IMR-90 (cell line): ENCODE measurements around the gene NEXN. TPM values are rescaled to one million over a fixed set of nuclear protein-coding genes. Genes with fewer than 3 reads are reported as not detected.

Experiments used
- ATAC-seq: fragments of 200-7000 bp; cut with Tn5 transposase; 2 replicates; pipeline ENCODE4 v1.9.1; 2020; ENCODE audit warnings: low read depth, mild to moderate bottlenecking, moderate library complexity
- BruUV-seq: library from RNA; stranded (reverse); fragments of 400-500 nt; replicated peaks from 2 replicates; lab custom pipeline; 2021; lab: Mats Ljungman, UMichigan
- CTCF ChIA-PET: fragments of 300-600 bp; formaldehyde crosslinking; extraction: SDS; loops from one replicate; lab custom pipeline; 2021; ENCODE audit warnings: antibody characterized with exemption; lab: Yijun Ruan, JAX
- POLR2A ChIA-PET: fragments of 300-600 bp; sonication (Branson Sonifier 250); formaldehyde crosslinking; loops from one replicate; lab custom pipeline; 2022; ENCODE audit warnings: antibody characterized with exemption; ENCODE audit not compliant: unreplicated experiment; lab: Charles Lee
- DNase-seq: peaks from one replicate; pipeline ENCODE4 v3.0.0; 2013
- H2AFZ ChIP-seq: replicated peaks from 2 replicates; pipeline ENCODE3; 2013; ENCODE audit warnings: low read length, mild to moderate bottlenecking; ENCODE audit not compliant: poor library complexity
- H2AK5ac ChIP-seq: 2 replicates; pipeline ENCODE4 v1.6.1; 2013; ENCODE audit warnings: low read depth, low read length, inconsistent platforms
- H2AK9ac ChIP-seq: replicated peaks from 2 replicates; pipeline ENCODE3; 2013; ENCODE audit warnings: mild to moderate bottlenecking, low read depth, low read length, moderate library complexity; ENCODE audit not compliant: poor library complexity
- H2BK120ac ChIP-seq: 2 replicates; pipeline ENCODE4 v1.6.1; 2013; ENCODE audit warnings: low read depth, low read length, inconsistent platforms
- H2BK15ac ChIP-seq: 3 replicates; pipeline ENCODE4 v1.6.1; 2013; ENCODE audit warnings: low read depth, low read length, inconsistent platforms
- H2BK20ac ChIP-seq: 2 replicates; pipeline ENCODE4 v1.6.1; 2013; ENCODE audit warnings: low read depth, mild to moderate bottlenecking, inconsistent platforms, low read length, moderate library complexity
- H2BK5ac ChIP-seq: 2 replicates; pipeline ENCODE4 v1.6.1; 2013; ENCODE audit warnings: mild to moderate bottlenecking, low read depth, low read length, inconsistent platforms; ENCODE audit not compliant: poor library complexity, severe bottlenecking
- H3K14ac ChIP-seq: replicated peaks from 2 replicates; pipeline ENCODE4 v1.6.1; 2013; ENCODE audit warnings: low read depth, low read length, inconsistent platforms
- H3K18ac ChIP-seq: 2 replicates; pipeline ENCODE4 v1.6.1; 2013; ENCODE audit warnings: low read depth, low read length, control low read depth
- H3K23ac ChIP-seq: 2 replicates; pipeline ENCODE4 v1.6.1; 2013; ENCODE audit warnings: low read depth, low read length, inconsistent platforms
- H3K27ac ChIP-seq: 2 replicates; pipeline ENCODE4 v1.5.1; 2013; ENCODE audit warnings: mild to moderate bottlenecking, control low read depth, low read length; ENCODE audit not compliant: insufficient read depth
- H3K27me3 ChIP-seq: 2 replicates; pipeline ENCODE4 v1.6.1; 2013; ENCODE audit warnings: low read length; ENCODE audit not compliant: control insufficient read depth, insufficient read depth
- H3K36me3 ChIP-seq: 2 replicates; pipeline ENCODE4 v1.6.1; 2013; ENCODE audit warnings: low read length, mixed read lengths; ENCODE audit not compliant: control insufficient read depth, insufficient read depth
- H3K4ac ChIP-seq: 2 replicates; pipeline ENCODE4 v1.6.1; 2013; ENCODE audit warnings: low read depth, low read length, inconsistent platforms
- H3K4me1 ChIP-seq: 2 replicates; pipeline ENCODE4 v1.6.1; 2013; ENCODE audit warnings: low read length, mixed read lengths; ENCODE audit not compliant: control insufficient read depth, insufficient read depth
- H3K4me2 ChIP-seq: 2 replicates; pipeline ENCODE4 v1.6.1; 2013; ENCODE audit warnings: low read depth, mild to moderate bottlenecking, control low read depth, low read length, moderate library complexity
- H3K4me3 ChIP-seq: 2 replicates; pipeline ENCODE4 v1.5.1; 2013; ENCODE audit warnings: low read depth, mild to moderate bottlenecking, control low read depth, low read length, moderate library complexity; ENCODE audit not compliant: insufficient read depth
- H3K56ac ChIP-seq: 2 replicates; pipeline ENCODE4 v1.6.1; 2013; ENCODE audit warnings: low read length, inconsistent platforms; ENCODE audit not compliant: insufficient read depth; ENCODE audit errors: extremely low read depth
- H3K79me1 ChIP-seq, 2 experiments: 2 replicates each; pipeline ENCODE4 v1.6.1; 2013; ENCODE audit warnings: low read length in 2 of 2, inconsistent platforms in 1 of 2, low read depth in 1 of 2
- H3K9ac ChIP-seq: 2 replicates; pipeline ENCODE4 v1.6.1; 2013; ENCODE audit warnings: low read depth, low read length, control low read depth
- H3K9me1 ChIP-seq: 2 replicates; pipeline ENCODE4 v1.6.1; 2013; ENCODE audit warnings: low read length, inconsistent platforms; ENCODE audit not compliant: insufficient read depth
- H3K9me3 ChIP-seq: 2 replicates; pipeline ENCODE4 v1.6.1; 2013; ENCODE audit warnings: low read length; ENCODE audit not compliant: control insufficient read depth, insufficient read depth
- H4K20me1 ChIP-seq: 2 replicates; pipeline ENCODE4 v1.6.1; 2013; ENCODE audit warnings: low read length, inconsistent platforms; ENCODE audit not compliant: insufficient read depth
- H4K5ac ChIP-seq: 2 replicates; pipeline ENCODE4 v1.6.1; 2013; ENCODE audit warnings: mild to moderate bottlenecking, low read depth, low read length, control low read depth
- H4K8ac ChIP-seq, 2 experiments: 2 replicates each; pipeline ENCODE4 v1.6.1; 2013; ENCODE audit warnings: low read depth in 2 of 2, low read length in 2 of 2, control low read depth in 1 of 2, inconsistent platforms in 1 of 2
- H4K91ac ChIP-seq: 2 replicates; pipeline ENCODE4 v1.6.1; 2013; ENCODE audit warnings: low read depth, low read length, inconsistent platforms; ENCODE audit not compliant: insufficient read depth
- CEBPB ChIP-seq: IDR thresholded peaks from 2 replicates; pipeline ENCODE4 v1.6.1; 2012; ENCODE audit warnings: low read depth, low read length, improper control_type of control experiment
- CHD1 ChIP-seq: IDR thresholded peaks from 2 replicates; pipeline ENCODE4 v1.6.1; 2012; ENCODE audit warnings: low read depth, low read length, improper control_type of control experiment
- ELK1 ChIP-seq: fragments of 150-350 bp; IDR thresholded peaks from 2 replicates; pipeline ENCODE4 v1.6.1; 2016; ENCODE audit warnings: low read depth, mild to moderate bottlenecking, low read length, moderate library complexity, borderline replicate concordance
- FOS ChIP-seq: fragments of 150-350 bp; IDR thresholded peaks from 2 replicates; pipeline ENCODE4 v1.6.1; 2016; ENCODE audit warnings: low read depth, low read length
- MAZ ChIP-seq: IDR thresholded peaks from 2 replicates; pipeline ENCODE4 v1.6.1; 2012; ENCODE audit warnings: low read depth, mild to moderate bottlenecking, low read length, improper control_type of control experiment, moderate library complexity, borderline replicate concordance
- POLR2A ChIP-seq: IDR thresholded peaks from 2 replicates; pipeline ENCODE4 v1.6.1; 2012; ENCODE audit warnings: mild to moderate bottlenecking, low read depth, low read length
- RAD21 ChIP-seq: IDR thresholded peaks from 2 replicates; pipeline ENCODE4 v1.6.1; 2012; ENCODE audit warnings: low read length, improper control_type of control experiment
- SMC3 ChIP-seq: fragments of 150-350 bp; IDR thresholded peaks from 2 replicates; pipeline ENCODE4 v1.6.1; 2016; ENCODE audit warnings: low read depth, mild to moderate bottlenecking, antibody characterized with exemption, low read length, moderate library complexity
- WGBS, 2 experiments: methylation state at CpG; one replicate each; pipeline versions ENCODE4 v1.1.5 to v1.1.7; 2013; ENCODE audit warnings: missing lambda C conversion rate in 2 of 2; ENCODE audit not compliant: insufficient read length in 1 of 2; ENCODE audit errors: extremely low coverage in 2 of 2; 5-methylcytosine and 5-hydroxymethylcytosine counted together
- dilution Hi-C: fragments of 300-500 bp; cut with HindIII; formaldehyde crosslinking; loops from one replicate; pipeline ENCODE4 v1.14.3; 2018; ENCODE audit warnings: low sequenced_read_pairs; ENCODE audit not compliant: unreplicated experiment
- in situ Hi-C: fragments of 300-500 bp; cut with MboI; formaldehyde crosslinking; loops from 3 replicates; pipeline ENCODE4 v1.14.3; 2019; ENCODE audit warnings: low sequenced_read_pairs, inconsistent platforms, mixed read lengths
- intact Hi-C: fragments of 100-400 bp; cut with micrococcal nuclease; formaldehyde crosslinking; loops from 2 replicates; pipeline ENCODE4 v1.10.0; 2022
- polyA plus RNA-seq, 3 experiments: library from polyadenylated mRNA; depleted of rRNA; stranded (reverse); fragments of >200 nt; gene quantifications; 2 replicates each; pipeline ENCODE4 v1.2.3, GENCODE V29; 2012; ENCODE audit warnings: low replicate concordance in 1 of 3
- total RNA-seq: library from RNA; depleted of rRNA; stranded (reverse); fragments of >200 nt; gene quantifications from 2 replicates; pipeline ENCODE4 v1.2.3, GENCODE V29; 2012

The NEXN gene
- total and polyA plus RNA-seq, 2 of the 4 experiments (the other 2 are of a cell fraction), result 5.2 to 16.1 TPM

- in situ Hi-C loops (no loop called here), dilution Hi-C loops (no loop called here), intact Hi-C loops (loop anchor here (10.0 kb wide), 1 partner anchor 755 kb away; no protein-coding TSS in a partner anchor)
- no peak overlapping the region for H3K9ac ChIP-seq
- peaks cover 12% of the 10 kb centered on the region for H3K36me3 ChIP-seq
- H3K9me1 ChIP-seq, result peaks cover 3% of the 10 kb centered on the region
- TF ChIP-seq POLR2A, result no peak
- TF ChIP-seq RAD21, result no peak
- no peak for TF ChIP-seq ELK1
- no peak for TF ChIP-seq CEBPB
- TF ChIP-seq CHD1, result no peak
- TF ChIP-seq FOS, result peak; percentile 11; the same call in 1 of the 2 replicates
- TF ChIP-seq SMC3, result no peak
- TF ChIP-seq MAZ, result no peak
- WGBS, 2 experiments, result no CpG with 5 or more reads among the region's 4 CpGs
- ChIA-PET POLR2A (no interaction called here), CTCF (interaction anchor here (0.7 to 1.2 kb wide), 5 partner anchors 12 to 215 kb away, joined by 3 to 4 read pairs (median 4); partner anchors contain the start of gene NEXN)
- H3K23ac ChIP-seq, result no peak overlapping the region
- no peak overlapping the region for H3K4ac ChIP-seq
- no peak overlapping the region for H2AFZ ChIP-seq
- peak overlapping the region; percentile 57 for H2BK5ac ChIP-seq
- no peaks in the 10 kb centered on the region for H3K27me3 ChIP-seq
- no peak overlapping the region for H3K4me3 ChIP-seq
- H3K27ac ChIP-seq, result no peak overlapping the region
- H2BK120ac ChIP-seq, result no peak overlapping the region
- H3K4me1 ChIP-seq, result peaks cover 2% of the 10 kb centered on the region
- H3K4me2 ChIP-seq, result peak overlapping the region; percentile 46; the same call in 1 of the 2 replicates
- H4K8ac ChIP-seq, result no peak overlapping the region
- H2BK15ac ChIP-seq, result no peak overlapping the region
- no peak; the same call in 1 of the 2 replicates for ATAC-seq
- peaks cover 15 to 41% of the 10 kb centered on the region in 2 experiments for H3K79me1 ChIP-seq
- H4K91ac ChIP-seq, result no peak overlapping the region
- H3K56ac ChIP-seq, result no peak overlapping the region
- H3K18ac ChIP-seq, result no peak overlapping the region
- no peak overlapping the region for H4K5ac ChIP-seq
- no TSS peak for BruUV-seq
- no peaks in the 10 kb centered on the region for H3K9me3 ChIP-seq
- no peak overlapping the region for H3K14ac ChIP-seq
- H2BK20ac ChIP-seq, result no peak overlapping the region
- no peak overlapping the region for H2AK9ac ChIP-seq
- no peak overlapping the region for H2AK5ac ChIP-seq
- peak; percentile 22 for DNase-seq
- H4K20me1 ChIP-seq, result peaks cover 47% of the 10 kb centered on the region
Measured at GRCh38 chr1:77899647-77900320, 11.4 kb downstream of the NEXN start.
